Measurements from ENCODE around the gene GARNL3.

GARNL3 gene, protein sequence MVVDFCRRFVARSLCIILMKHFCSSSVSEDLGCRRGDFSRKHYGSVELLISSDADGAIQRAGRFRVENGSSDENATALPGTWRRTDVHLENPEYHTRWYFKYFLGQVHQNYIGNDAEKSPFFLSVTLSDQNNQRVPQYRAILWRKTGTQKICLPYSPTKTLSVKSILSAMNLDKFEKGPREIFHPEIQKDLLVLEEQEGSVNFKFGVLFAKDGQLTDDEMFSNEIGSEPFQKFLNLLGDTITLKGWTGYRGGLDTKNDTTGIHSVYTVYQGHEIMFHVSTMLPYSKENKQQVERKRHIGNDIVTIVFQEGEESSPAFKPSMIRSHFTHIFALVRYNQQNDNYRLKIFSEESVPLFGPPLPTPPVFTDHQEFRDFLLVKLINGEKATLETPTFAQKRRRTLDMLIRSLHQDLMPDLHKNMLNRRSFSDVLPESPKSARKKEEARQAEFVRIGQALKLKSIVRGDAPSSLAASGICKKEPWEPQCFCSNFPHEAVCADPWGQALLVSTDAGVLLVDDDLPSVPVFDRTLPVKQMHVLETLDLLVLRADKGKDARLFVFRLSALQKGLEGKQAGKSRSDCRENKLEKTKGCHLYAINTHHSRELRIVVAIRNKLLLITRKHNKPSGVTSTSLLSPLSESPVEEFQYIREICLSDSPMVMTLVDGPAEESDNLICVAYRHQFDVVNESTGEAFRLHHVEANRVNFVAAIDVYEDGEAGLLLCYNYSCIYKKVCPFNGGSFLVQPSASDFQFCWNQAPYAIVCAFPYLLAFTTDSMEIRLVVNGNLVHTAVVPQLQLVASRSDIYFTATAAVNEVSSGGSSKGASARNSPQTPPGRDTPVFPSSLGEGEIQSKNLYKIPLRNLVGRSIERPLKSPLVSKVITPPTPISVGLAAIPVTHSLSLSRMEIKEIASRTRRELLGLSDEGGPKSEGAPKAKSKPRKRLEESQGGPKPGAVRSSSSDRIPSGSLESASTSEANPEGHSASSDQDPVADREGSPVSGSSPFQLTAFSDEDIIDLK

DNA sequence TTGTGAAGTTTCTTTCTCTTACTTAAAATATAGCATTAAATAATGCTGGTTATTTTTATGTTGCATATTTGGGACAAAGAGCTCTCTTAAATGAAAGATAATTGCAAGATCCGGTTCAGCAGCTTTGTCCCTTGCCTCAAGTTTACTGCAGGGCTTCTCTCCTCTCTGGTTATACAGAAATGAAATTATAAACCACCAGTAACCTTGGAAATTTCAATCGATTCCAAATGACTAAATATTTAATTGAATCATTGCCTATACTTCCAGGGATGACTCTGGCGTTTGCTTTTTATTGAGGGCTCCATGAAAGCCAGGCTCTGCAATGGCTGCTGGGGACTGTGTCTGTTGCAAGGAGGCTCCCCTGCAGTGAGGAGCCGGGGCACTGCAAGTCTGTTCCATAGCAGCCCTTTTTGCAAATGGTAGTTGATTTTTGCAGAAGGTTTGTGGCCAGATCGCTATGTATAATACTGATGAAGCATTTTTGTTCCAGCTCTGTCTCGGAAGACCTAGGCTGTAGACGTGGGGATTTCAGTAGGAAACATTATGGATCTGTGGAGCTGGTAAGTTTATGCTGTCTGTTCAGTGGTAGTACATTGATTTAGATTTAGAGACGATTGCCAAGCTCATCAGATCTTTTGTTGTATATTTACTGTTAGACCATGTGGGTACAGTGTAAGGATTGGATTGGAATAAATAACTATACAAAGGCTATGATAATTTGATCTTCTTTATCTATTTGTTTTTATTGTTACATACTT, at the start of gene GARNL3:
Gene GARNL3 (plus strand): TSS at position 313 of the 758 bp plus-strand sequence. CDS start 104 bp downstream, at position 417.
- DNase-seq = no peak

GRCh38 chr9:127215268-127216209, 49.0 kb upstream of the GARNL3 start:
- no peak for DNase-seq

GRCh38 chr9:127216210-127216887, 48.2 kb upstream of the GARNL3 start:
- DNase-seq = no peak

- no peak for DNase-seq
Observed at GRCh38 chr9:127216888-127217217, 47.7 kb upstream of the GARNL3 start.

GRCh38 chr9:127218818-127219217, 45.8 kb upstream of the GARNL3 start:
- no peak for DNase-seq

- peak; percentile 43 to 54 for DNase-seq
Observed at GRCh38 chr9:127219520-127219919, 45.1 kb upstream of the GARNL3 start.

GRCh38 chr9:127221695-127222094, 42.9 kb upstream of the GARNL3 start:
- DNase-seq = no peak

GRCh38 chr9:127222388-127223095, 42.0 kb upstream of the GARNL3 start:
- no peak for DNase-seq

- no peak for DNase-seq
Observed at GRCh38 chr9:127223266-127223665, 41.3 kb upstream of the GARNL3 start.

- no peak for DNase-seq
Observed at GRCh38 chr9:127223810-127224177, 40.8 kb upstream of the GARNL3 start.

- peak; percentile 64 to 73 for DNase-seq
Observed at GRCh38 chr9:127224178-127224882, 40.2 kb upstream of the GARNL3 start.

DNA sequence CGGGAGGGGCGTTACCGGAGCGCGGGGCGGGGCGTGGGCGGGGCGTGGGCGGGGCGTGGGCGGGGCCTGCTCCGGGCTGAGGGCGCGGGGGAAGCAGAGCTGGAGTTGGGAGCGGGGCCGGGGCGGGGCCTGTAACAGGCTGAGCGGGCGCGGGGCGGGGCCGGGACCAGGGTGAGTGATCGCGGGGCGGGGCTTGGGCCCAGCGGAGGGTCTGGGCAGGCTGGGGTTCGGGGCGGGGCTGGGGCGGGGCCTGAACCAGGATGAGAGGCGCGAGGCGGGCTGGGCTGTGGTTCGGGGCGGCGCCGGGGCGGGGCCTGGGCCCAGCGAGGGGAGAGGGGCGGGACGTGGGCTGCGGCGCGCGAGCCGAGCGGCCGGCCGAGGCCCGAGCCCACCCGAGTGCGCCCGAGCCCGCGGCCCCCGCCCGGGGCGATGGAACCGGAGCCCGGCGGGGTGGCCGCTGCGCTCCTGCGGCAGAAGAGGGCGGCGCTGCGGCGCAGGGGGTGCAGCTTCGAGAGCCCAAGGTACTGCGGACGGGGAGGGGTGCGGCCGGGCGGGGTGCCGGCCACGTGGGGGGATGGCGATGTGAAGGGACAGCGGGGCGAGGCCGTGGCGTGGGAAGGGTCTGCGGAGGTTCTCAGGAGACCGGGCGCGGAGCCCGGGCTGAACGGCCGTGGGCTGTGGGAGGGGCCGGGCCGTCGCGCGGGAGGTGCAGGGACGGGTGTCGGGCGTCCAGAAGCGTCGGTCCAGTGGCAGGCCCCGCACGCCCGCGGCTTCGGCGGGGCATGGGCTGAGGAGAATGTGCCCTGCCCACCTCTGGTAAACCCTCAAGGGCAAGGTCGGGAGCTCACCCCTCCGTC, 39.5 kb upstream of the GARNL3 start:
- peak; percentile 74 to 90 for DNase-seq

DNA sequence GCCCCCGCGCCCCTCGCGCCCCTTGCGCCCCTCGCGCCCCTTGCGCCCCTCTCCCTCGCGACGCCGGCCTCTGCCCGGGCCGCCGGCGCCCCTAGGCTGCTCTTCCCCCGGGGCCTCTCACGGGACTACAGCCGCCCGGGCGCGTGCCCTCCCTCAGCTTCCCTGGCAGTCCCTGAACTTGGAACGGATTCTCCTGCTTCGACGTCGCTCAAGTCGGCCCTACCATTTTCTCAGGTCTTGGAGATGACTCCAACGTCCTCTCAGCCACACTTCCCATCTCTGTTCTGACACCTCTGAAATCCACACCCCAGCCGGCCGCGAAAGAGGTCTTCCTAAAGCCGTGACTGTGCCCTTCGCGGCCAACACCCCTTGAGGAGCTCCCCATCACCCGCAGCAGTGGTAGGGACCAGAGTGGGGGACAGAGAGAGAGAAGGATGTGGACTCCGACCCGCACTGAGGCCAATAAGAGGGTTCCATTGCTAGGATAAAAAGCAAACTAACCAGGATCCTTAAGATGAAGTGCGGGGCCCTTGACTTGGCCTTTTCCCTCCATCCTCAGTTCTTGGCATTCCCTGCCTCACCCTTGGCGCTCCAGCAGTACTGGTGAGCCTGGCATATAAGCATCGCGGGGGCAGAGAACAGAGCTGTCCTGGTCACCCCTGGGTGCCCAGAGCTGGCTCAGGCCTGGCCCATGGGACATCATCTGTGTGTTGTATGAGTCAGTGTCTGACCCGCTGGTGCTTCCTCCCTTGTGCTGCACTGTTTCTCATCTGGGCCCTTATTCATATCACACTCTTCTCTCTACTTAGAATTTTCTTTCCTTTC, 38.6 kb upstream of the GARNL3 start:
- DNase-seq = no peak

- no peak for DNase-seq
Observed at GRCh38 chr9:127229691-127230417, 34.7 kb upstream of the GARNL3 start.

- DNase-seq = no peak
Observed at GRCh38 chr9:127231666-127232065, 32.9 kb upstream of the GARNL3 start.

- no peak for DNase-seq
Observed at GRCh38 chr9:127232833-127233549, 31.6 kb upstream of the GARNL3 start.

GRCh38 chr9:127233550-127233949, 31.0 kb upstream of the GARNL3 start:
- no peak for DNase-seq

Data from inflammatory macrophage treated with lipopolysaccharide for 1 hour (primary cell).